ENCODE data around the gene RTP5. TPM values are rescaled to one million over a fixed set of nuclear protein-coding genes. Genes with fewer than 3 reads are reported as not detected.

The RTP5 gene
- total and polyA plus RNA-seq, 2 donors (not counting 3 experiments of a cell fraction or from before 2014, with no cell fraction given) = not detected

GRCh38 chr2:241898463-241899270 is 29.1 kb downstream of the RTP5 start:
- TF ChIP-seq, protein P1, sequence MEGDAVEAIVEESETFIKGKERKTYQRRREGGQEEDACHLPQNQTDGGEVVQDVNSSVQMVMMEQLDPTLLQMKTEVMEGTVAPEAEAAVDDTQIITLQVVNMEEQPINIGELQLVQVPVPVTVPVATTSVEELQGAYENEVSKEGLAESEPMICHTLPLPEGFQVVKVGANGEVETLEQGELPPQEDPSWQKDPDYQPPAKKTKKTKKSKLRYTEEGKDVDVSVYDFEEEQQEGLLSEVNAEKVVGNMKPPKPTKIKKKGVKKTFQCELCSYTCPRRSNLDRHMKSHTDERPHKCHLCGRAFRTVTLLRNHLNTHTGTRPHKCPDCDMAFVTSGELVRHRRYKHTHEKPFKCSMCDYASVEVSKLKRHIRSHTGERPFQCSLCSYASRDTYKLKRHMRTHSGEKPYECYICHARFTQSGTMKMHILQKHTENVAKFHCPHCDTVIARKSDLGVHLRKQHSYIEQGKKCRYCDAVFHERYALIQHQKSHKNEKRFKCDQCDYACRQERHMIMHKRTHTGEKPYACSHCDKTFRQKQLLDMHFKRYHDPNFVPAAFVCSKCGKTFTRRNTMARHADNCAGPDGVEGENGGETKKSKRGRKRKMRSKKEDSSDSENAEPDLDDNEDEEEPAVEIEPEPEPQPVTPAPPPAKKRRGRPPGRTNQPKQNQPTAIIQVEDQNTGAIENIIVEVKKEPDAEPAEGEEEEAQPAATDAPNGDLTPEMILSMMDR (IDR thresholded peaks at IDR 0.05; ENCODE audit: extremely low read depth in 1 of 2, insufficient read depth in 1 of 2, low read depth in 1 of 2, low read length in 2 of 2) = no peak
- TF ChIP-seq, protein P2, sequence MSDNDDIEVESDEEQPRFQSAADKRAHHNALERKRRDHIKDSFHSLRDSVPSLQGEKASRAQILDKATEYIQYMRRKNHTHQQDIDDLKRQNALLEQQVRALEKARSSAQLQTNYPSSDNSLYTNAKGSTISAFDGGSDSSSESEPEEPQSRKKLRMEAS (IDR thresholded peaks at IDR 0.05; ENCODE audit: insufficient read depth, insufficient read length) = no peak
- no peak for TF ChIP-seq JUN (IDR thresholded peaks at IDR 0.05; ENCODE audit: borderline replicate concordance, insufficient read depth, insufficient read length, low read depth)
- no peak for TF ChIP-seq FOS (IDR thresholded peaks at IDR 0.05; ENCODE audit: borderline replicate concordance, insufficient read depth, low read length)
- TF ChIP-seq POLR2AphosphoS5 (IDR thresholded peaks at IDR 0.05; ENCODE audit: insufficient read depth, low read depth, low read length) = no peak
- no peak for TF ChIP-seq MYC (IDR thresholded peaks at IDR 0.05; ENCODE audit: low read depth, low read length)
- no peak for TF ChIP-seq GATA2 (IDR thresholded peaks at IDR 0.05; ENCODE audit: insufficient read depth, insufficient read length, low read depth, low read length)
- no peak for TF ChIP-seq EZH2 (IDR thresholded peaks at IDR 0.05; ENCODE audit: borderline replicate concordance, low read depth, low read length, severe bottlenecking)
- TF ChIP-seq POLR2A (IDR thresholded peaks at IDR 0.05; ENCODE audit: low read depth, low read length) = no peak
- intact Hi-C loops (cut with micrococcal nuclease) (no loop called here), dilution Hi-C loops (cut with MboI; ENCODE audit: extremely low pct_ligation_motif_present, low sequenced_read_pairs) (no loop called here)
- ChIA-PET CTCF (interaction anchor here (1.1 kb wide), 1 partner anchor 101 kb away, joined by 3 read pairs; no protein-coding TSS in a partner anchor), POLR2A (no interaction called here)
- DNase-seq (ENCODE audit: low read depth, low spot score) (no peak), FAIRE-seq (no peak)
- Histone ChIP-seq H3K4me2 (ENCODE audit: insufficient read depth, low read length) (no peak overlapping the region), H3K9ac (replicated peaks; ENCODE audit: extremely low read depth, insufficient read depth, low read length) (no peak overlapping the region), H3K27ac (ENCODE audit: insufficient read depth, low read depth, low read length) (no peak overlapping the region), H4K20me1 (replicated peaks; ENCODE audit: control insufficient read depth, extremely low read depth, insufficient read depth, low read length) (no peaks in the 10 kb centered on the region), H3K27me3 (ENCODE audit: control insufficient read depth in 2 of 2, insufficient read depth in 2 of 2, low read length in 2 of 2) (peaks cover 2% of the 10 kb centered on the region in 2 experiments), H3K79me2 (ENCODE audit: control insufficient read depth, insufficient read depth, low read length) (no peaks in the 10 kb centered on the region), H2AFZ (ENCODE audit: low read depth, low read length) (no peak overlapping the region), H3K9me3 (replicated peaks; ENCODE audit: control insufficient read depth, insufficient read depth, low read length) (no peaks in the 10 kb centered on the region), H3K9me1 (replicated peaks; ENCODE audit: control insufficient read depth, extremely low read depth, insufficient read depth, low read length) (no peaks in the 10 kb centered on the region), H3K36me3 (ENCODE audit: control insufficient read depth in 2 of 2, extremely low read depth in 1 of 2, insufficient read depth in 2 of 2, low read length in 2 of 2) (no peaks in the 10 kb centered on the region), H3K4me1 (ENCODE audit: control insufficient read depth, extremely low read depth, insufficient read depth, low read length) (peaks cover 2% of the 10 kb centered on the region), H3K4me3 (replicated peaks in 1 of 3; ENCODE audit: insufficient read depth in 1 of 3, low read depth in 1 of 3, low read length in 3 of 3) (no peak overlapping the region)
- BruUV-seq (replicated peaks) = no TSS peak
